ENCODE measurements around the gene GDF3. TPM values are rescaled to one million over a fixed set of nuclear protein-coding genes. Genes with fewer than 3 reads are reported as not detected.

GDF3 gene
- polyA plus RNA-seq, 3 donors: not detected

GRCh38 chr12:7712841-7713442 is 17.4 kb upstream of the GDF3 start:
- Histone ChIP-seq H3K4me3 (replicated peaks in 1 of 3; ENCODE audit: low read depth in 2 of 3, low read length in 3 of 3) (no peak overlapping the region), H3K27ac (ENCODE audit: low read depth in 1 of 2, low read length in 2 of 2) (no peak overlapping the region), H3K4me1 (ENCODE audit: control insufficient read depth in 1 of 2, insufficient read depth in 2 of 2, low read length in 2 of 2) (peaks cover 0 to 5% of the 10 kb centered on the region in 2 donors), H2AFZ (ENCODE audit: insufficient read depth, low read depth, low read length, poor library complexity, severe bottlenecking) (no peak overlapping the region), H3K9ac (ENCODE audit: insufficient read depth, low read length, poor library complexity, severe bottlenecking) (no peak overlapping the region), H3K9me3 (replicated peaks in 1 of 2; ENCODE audit: control insufficient read depth in 1 of 2, insufficient read depth in 1 of 2, low read length in 2 of 2) (no peaks in the 10 kb centered on the region), H3K4me2 (replicated peaks; ENCODE audit: extremely low read depth, low read length, poor library complexity, severe bottlenecking) (no peak overlapping the region), H3K79me2 (ENCODE audit: insufficient read depth, low read length) (no peaks in the 10 kb centered on the region), H4K20me1 (ENCODE audit: insufficient read depth, low read length) (no peaks in the 10 kb centered on the region), H3K36me3 (replicated peaks in 1 of 2; ENCODE audit: control insufficient read depth in 1 of 2, insufficient read depth in 2 of 2, low read length in 2 of 2) (no peaks in the 10 kb centered on the region), H3K27me3 (ENCODE audit: control insufficient read depth in 2 of 2, insufficient read depth in 2 of 2, low read length in 2 of 2) (no peaks in the 10 kb centered on the region)
- WGBS (ENCODE audit: insufficient coverage): 97% methylated on average over 18 of the region's 28 CpGs
- DNase-seq: no peak
- no peak for TF ChIP-seq CTCF (IDR thresholded peaks at IDR 0.05)
- Mint-ChIP-seq H3K27me3 (ENCODE audit: low read depth in 3 of 3) (peaks cover 0 to 2% (median 2%) of the 10 kb centered on the region in 3 donors), H3K4me3 (no peak overlapping the region), H3K36me3 (no peaks in the 10 kb centered on the region), H3K27ac (no peak overlapping the region), H3K4me1 (peaks cover 6% of the 10 kb centered on the region), H3K9me3 (peaks cover 0 to 2% (median 0%) of the 10 kb centered on the region in 7 donors)
- intact Hi-C loops (cut with micrococcal nuclease): no loop called here

GRCh38 chr12:7711133-7711532 is 15.6 kb upstream of the GDF3 start, which contains the start of gene DPPA3:
Gene DPPA3 (plus strand): TSS chr12:7711433. CDS start chr12:7711571, 138 bp downstream.
- intact Hi-C loops (cut with micrococcal nuclease): no loop called here
- no peak within 1 kb of the TSS for H3K4me2 ChIP-seq (replicated peaks; ENCODE audit: extremely low read depth, low read length, poor library complexity, severe bottlenecking)
- Mint-ChIP-seq H3K27me3 (ENCODE audit: low read depth in 3 of 3) (peaks cover 0 to 2% (median 2%) of the 10 kb centered on the region in 3 donors), H3K4me3 (no peak within 1 kb of the TSS), H3K4me1 (no peaks in the 10 kb centered on the region), H3K9me3 (peaks cover 0 to 2% (median 0%) of the 10 kb centered on the region in 7 donors), H3K36me3 (no peaks in the 10 kb centered on the region), H3K27ac (no peak within 1 kb of the TSS)
- DNase-seq: no peak
- no peak within 1 kb of the TSS for H2AFZ ChIP-seq (ENCODE audit: insufficient read depth, low read depth, low read length, poor library complexity, severe bottlenecking)
- H4K20me1 ChIP-seq (ENCODE audit: insufficient read depth, low read length): no peaks in the 10 kb centered on the region
- peaks cover 0 to 5% of the 10 kb centered on the region in 2 donors for H3K4me1 ChIP-seq (ENCODE audit: control insufficient read depth in 1 of 2, insufficient read depth in 2 of 2, low read length in 2 of 2)
- whole genome bisulfite sequencing (ENCODE audit: insufficient coverage): 100% methylated on average over 4 of the region's 7 CpGs
- no peak within 1 kb of the TSS for H3K9ac ChIP-seq (ENCODE audit: insufficient read depth, low read length, poor library complexity, severe bottlenecking)
- no peak within 1 kb of the TSS for H3K4me3 ChIP-seq (replicated peaks in 1 of 3; ENCODE audit: low read depth in 2 of 3, low read length in 3 of 3)
- no peaks in the 10 kb centered on the region for H3K9me3 ChIP-seq (replicated peaks in 1 of 2; ENCODE audit: control insufficient read depth in 1 of 2, insufficient read depth in 1 of 2, low read length in 2 of 2)
- H3K27me3 ChIP-seq (ENCODE audit: control insufficient read depth in 2 of 2, insufficient read depth in 2 of 2, low read length in 2 of 2): no peaks in the 10 kb centered on the region
- H3K36me3 ChIP-seq (replicated peaks in 1 of 2; ENCODE audit: control insufficient read depth in 1 of 2, insufficient read depth in 2 of 2, low read length in 2 of 2): no peaks in the 10 kb centered on the region
- no peak within 1 kb of the TSS for H3K27ac ChIP-seq (ENCODE audit: low read depth in 1 of 2, low read length in 2 of 2)
- H3K79me2 ChIP-seq (ENCODE audit: insufficient read depth, low read length): no peaks in the 10 kb centered on the region
- TF ChIP-seq CTCF (IDR thresholded peaks at IDR 0.05): no peak

Data from CD14-positive monocyte (primary cell).